Thyroid gland (tissue), 4 donors: ENCODE data around the gene MYRFL. TPM values are rescaled to one million over a fixed set of nuclear protein-coding genes. Genes with fewer than 3 reads are reported as not detected.

Source experiments
- DNase-seq, 2 donors: peaks; one replicate each; pipeline ENCODE4 v3.0.0-alpha.2; 2019
- H3K27ac ChIP-seq, 3 donors: fragments of 200-600 bp; sonication (generic); 1 replicate in 2 of 3; 2 replicates in 1 of 3; pipeline ENCODE4 v1.5.1; 2016 to 2019; ENCODE audit warnings: mild to moderate bottlenecking in 1 of 3, moderate library complexity in 1 of 3
- H3K27me3 ChIP-seq: fragments of 200-600 bp; sonication (generic); one replicate; pipeline ENCODE4 v1.5.1; 2019
- H3K36me3 ChIP-seq, 2 donors: fragments of 200-600 bp; sonication (generic); one replicate each; pipeline ENCODE4 v1.5.1; 2016 to 2019
- H3K4me1 ChIP-seq, 2 donors: fragments of 200-600 bp; sonication (generic); one replicate each; pipeline ENCODE4 v1.5.1; 2017 to 2019
- H3K4me3 ChIP-seq, 3 donors: fragments of 200-600 bp; sonication (generic); replicated peaks in 1 of 3; 1 replicate in 2 of 3; 2 replicates in 1 of 3; pipeline ENCODE4 v1.5.1; 2016; ENCODE audit warnings: mild to moderate bottlenecking in 1 of 3
- H3K9me3 ChIP-seq: fragments of 200-600 bp; sonication (generic); one replicate; pipeline ENCODE4 v1.5.1; 2017
- POLR2A ChIP-seq, 2 donors: fragments of 450-650 bp; IDR thresholded peaks; one replicate each; pipeline ENCODE4 v1.6.1; 2017; ENCODE audit warnings: antibody characterized with exemption in 2 of 2, mild to moderate bottlenecking in 2 of 2, moderate library complexity in 1 of 2
- WGBS, 2 donors: methylation state at CpG; one replicate each; pipeline ENCODE4 v1.1.5; 2017; 5-methylcytosine and 5-hydroxymethylcytosine counted together
- intact Hi-C: fragments of 100-400 bp; cut with DNase I; formaldehyde crosslinking; loops from one replicate; pipeline ENCODE4 v1.15.1; 2023
- total RNA-seq, 4 donors: library from RNA; depleted of rRNA; stranded (reverse); fragments of >200 nt; gene quantifications; one replicate each; pipeline ENCODE4 v1.2.3, GENCODE V29; 2016
- TF ChIP-seq, protein P1 (sequence below), 6 experiments: fragments of 200-600 bp in 3 of 6; fragments of 450-650 bp in 3 of 6; sonication (generic) in 3 of 6; IDR thresholded peaks; one replicate each; pipeline ENCODE4 v1.5.1; 2016 to 2019; ENCODE audit warnings: antibody characterized with exemption in 6 of 6, mild to moderate bottlenecking in 2 of 6, inconsistent platforms in 1 of 6, moderate library complexity in 1 of 6

Gene MYRFL
- total RNA-seq, 4 donors from 2014 or later: 0.40 TPM; not detected in 3

DNA sequence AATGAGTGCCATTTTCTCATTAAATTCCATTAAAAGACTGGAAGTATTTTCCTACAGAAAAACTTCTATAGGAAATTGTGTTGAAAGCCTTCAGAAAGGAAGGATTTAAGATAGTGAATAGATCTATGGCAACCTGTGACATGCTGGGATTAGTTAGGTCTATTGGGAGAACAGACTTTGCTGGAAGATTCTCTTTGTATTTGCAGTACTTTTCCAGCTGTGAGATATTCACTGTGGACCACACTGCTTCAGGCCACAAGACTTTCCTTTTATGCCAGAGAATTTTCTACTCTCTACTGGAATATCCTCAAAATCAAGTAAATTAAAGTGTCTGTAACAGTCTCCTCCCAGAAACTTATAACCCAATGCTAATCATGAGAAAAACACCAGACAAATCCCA lies 136.2 kb downstream of the MYRFL start:
- Histone ChIP-seq H3K4me3 (no peak overlapping the region), H3K36me3 (no peaks in the 10 kb centered on the region), H3K4me1 (no peaks in the 10 kb centered on the region), H3K9me3 (no peaks in the 10 kb centered on the region), H3K27ac (no peak overlapping the region), H3K27me3 (no peaks in the 10 kb centered on the region)
- TF ChIP-seq POLR2A (IDR thresholded peaks at IDR 0.05): no peak
- TF ChIP-seq, protein P1, sequence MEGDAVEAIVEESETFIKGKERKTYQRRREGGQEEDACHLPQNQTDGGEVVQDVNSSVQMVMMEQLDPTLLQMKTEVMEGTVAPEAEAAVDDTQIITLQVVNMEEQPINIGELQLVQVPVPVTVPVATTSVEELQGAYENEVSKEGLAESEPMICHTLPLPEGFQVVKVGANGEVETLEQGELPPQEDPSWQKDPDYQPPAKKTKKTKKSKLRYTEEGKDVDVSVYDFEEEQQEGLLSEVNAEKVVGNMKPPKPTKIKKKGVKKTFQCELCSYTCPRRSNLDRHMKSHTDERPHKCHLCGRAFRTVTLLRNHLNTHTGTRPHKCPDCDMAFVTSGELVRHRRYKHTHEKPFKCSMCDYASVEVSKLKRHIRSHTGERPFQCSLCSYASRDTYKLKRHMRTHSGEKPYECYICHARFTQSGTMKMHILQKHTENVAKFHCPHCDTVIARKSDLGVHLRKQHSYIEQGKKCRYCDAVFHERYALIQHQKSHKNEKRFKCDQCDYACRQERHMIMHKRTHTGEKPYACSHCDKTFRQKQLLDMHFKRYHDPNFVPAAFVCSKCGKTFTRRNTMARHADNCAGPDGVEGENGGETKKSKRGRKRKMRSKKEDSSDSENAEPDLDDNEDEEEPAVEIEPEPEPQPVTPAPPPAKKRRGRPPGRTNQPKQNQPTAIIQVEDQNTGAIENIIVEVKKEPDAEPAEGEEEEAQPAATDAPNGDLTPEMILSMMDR (IDR thresholded peaks at IDR 0.05): no peak
- no peak for DNase-seq
- intact Hi-C loops: no loop called here

DNA sequence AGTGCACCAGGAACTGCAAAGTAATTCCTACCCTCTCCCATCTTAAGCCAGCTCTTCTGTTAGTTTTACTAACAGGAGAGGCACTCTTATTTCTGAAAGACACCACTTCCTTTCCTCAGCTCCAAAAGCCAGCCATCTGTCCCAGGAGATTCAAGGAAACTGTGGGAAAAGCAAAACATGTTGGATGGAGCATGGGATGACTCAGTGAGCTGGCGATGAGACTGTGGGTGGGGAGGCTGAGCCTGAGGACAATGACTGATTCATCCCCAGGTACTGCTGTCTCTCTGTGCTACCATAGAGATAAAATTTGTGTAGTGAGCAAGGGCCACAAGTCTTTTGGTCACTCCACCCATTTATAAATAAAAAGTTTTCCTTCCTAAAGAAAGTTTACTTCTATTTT lies 141.4 kb downstream of the MYRFL start:
- Histone ChIP-seq H3K36me3 (no peaks in the 10 kb centered on the region), H3K27ac (no peak overlapping the region), H3K4me3 (no peak overlapping the region), H3K27me3 (no peaks in the 10 kb centered on the region), H3K9me3 (no peaks in the 10 kb centered on the region), H3K4me1 (no peaks in the 10 kb centered on the region)
- TF ChIP-seq POLR2A (IDR thresholded peaks at IDR 0.05): no peak
- TF ChIP-seq, protein P1 (IDR thresholded peaks at IDR 0.05): no peak
- 30 to 50% methylated on average over 1 of the region's 1 CpG for WGBS, 2 donors
- intact Hi-C loops: no loop called here
- no peak for DNase-seq

DNA sequence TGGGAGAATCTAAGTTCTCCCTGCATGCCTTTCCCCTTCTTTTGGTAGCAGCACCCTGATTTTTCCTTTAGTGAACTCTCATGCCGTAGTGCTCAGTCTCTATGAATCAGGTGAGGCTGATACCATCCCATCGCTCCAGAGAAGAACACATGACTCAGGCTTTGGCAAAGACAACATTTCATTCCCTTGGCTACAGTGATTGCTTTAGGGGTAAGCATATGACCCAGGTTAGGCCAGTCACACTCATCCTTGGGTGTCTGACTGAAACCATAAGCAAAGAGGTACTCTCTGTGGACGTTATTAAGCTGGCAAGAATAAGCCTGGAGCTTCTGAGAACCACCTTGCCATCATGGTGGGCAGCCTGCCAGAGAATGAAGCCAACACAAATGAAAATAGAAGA lies 141.8 kb downstream of the MYRFL start:
- TF ChIP-seq, protein P1 (IDR thresholded peaks at IDR 0.05): no peak
- no peak for TF ChIP-seq POLR2A (IDR thresholded peaks at IDR 0.05)
- no peak overlapping the region for H3K4me3 ChIP-seq
- no peak overlapping the region for H3K27ac ChIP-seq
- WGBS, 2 donors: 64 to 68% methylated on average over 3 of the region's 3 CpGs
- DNase-seq: no peak
- no peaks in the 10 kb centered on the region for H3K9me3 ChIP-seq
- no peaks in the 10 kb centered on the region for H3K4me1 ChIP-seq
- no peaks in the 10 kb centered on the region for H3K27me3 ChIP-seq
- intact Hi-C loops: no loop called here
- H3K36me3 ChIP-seq: no peaks in the 10 kb centered on the region

DNA sequence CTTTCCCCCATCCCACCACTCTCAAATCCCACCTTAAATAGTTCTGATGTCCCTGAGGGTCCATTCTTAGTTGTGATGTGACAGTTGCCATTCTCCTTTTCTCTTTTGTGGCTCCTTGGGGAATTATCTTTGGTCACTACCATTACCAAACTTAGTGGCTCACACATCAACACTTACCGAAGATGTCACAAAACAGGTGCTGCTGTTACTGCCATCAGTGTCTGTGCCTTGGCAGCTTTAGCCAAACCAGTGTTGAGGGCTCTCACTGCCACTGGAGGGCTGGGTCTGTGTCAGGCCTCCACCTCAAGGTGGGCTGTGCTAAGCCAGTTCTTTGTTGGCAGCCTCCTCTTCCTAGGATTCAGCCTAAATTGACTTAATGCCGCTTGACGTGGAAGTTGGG lies 144.0 kb downstream of the MYRFL start:
- intact Hi-C loops: no loop called here
- H3K27me3 ChIP-seq: no peaks in the 10 kb centered on the region
- TF ChIP-seq, protein P1 (IDR thresholded peaks at IDR 0.05): no peak
- no peak for TF ChIP-seq POLR2A (IDR thresholded peaks at IDR 0.05)
- H3K9me3 ChIP-seq: no peaks in the 10 kb centered on the region
- no peak overlapping the region for H3K27ac ChIP-seq
- DNase-seq: no peak
- WGBS, 2 donors: 89 to 93% methylated on average over 3 of the region's 3 CpGs
- H3K36me3 ChIP-seq: no peaks in the 10 kb centered on the region
- H3K4me1 ChIP-seq: no peaks in the 10 kb centered on the region
- H3K4me3 ChIP-seq: no peak overlapping the region

DNA sequence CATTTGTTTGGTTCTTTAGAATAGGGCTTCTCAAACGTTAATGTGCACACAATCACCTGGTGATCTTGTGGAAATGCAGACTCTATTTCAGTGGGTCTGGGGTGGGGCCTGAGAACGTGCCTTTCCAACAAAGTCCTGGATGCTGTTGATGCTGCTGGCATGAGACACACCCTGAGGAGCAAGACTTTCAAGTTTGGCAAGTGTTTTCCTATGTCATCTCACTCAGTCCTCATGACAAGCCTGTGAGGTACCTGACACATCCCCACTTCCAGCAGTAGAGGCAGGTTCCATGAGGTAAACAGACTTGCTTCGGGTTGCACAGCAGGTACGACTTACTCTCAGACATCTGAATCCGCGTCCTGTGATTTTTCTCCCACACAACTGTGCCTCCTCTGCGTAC lies 147.1 kb downstream of the MYRFL start:
- Histone ChIP-seq H3K4me3 (no peak overlapping the region), H3K27ac (no peak overlapping the region), H3K36me3 (no peaks in the 10 kb centered on the region), H3K27me3 (no peaks in the 10 kb centered on the region), H3K4me1 (no peaks in the 10 kb centered on the region), H3K9me3 (no peaks in the 10 kb centered on the region)
- intact Hi-C loops: no loop called here
- no peak for DNase-seq
- 85 to 94% methylated on average over 7 of the region's 7 CpGs for WGBS, 2 donors
- TF ChIP-seq, protein P1 (IDR thresholded peaks at IDR 0.05): no peak
- no peak for TF ChIP-seq POLR2A (IDR thresholded peaks at IDR 0.05)
